Stimulated activated CD4-positive, alpha-beta T cell treated with anti-CD3 and anti-CD28 coated beads, Interleukin-15, amount 100 ng/mL, for 24 hours (primary cell): Measurements from ENCODE around the gene LAMA2.
"Not testable (repeated sequence)": the region's sequence is repeated elsewhere in the genome, so short reads cannot be mapped to it uniquely, and the experiment has no call there.

Source experiments
- DNase-seq: peaks from one replicate; pipeline ENCODE4 v3.0.0-alpha.2; 2020

The LAMA2 gene

GRCh38 chr6:129007701-129008373 is 124.9 kb downstream of the LAMA2 start:
- no peak for DNase-seq

GRCh38 chr6:129008591-129008990 is 125.7 kb downstream of the LAMA2 start:
- DNase-seq: no peak

DNA sequence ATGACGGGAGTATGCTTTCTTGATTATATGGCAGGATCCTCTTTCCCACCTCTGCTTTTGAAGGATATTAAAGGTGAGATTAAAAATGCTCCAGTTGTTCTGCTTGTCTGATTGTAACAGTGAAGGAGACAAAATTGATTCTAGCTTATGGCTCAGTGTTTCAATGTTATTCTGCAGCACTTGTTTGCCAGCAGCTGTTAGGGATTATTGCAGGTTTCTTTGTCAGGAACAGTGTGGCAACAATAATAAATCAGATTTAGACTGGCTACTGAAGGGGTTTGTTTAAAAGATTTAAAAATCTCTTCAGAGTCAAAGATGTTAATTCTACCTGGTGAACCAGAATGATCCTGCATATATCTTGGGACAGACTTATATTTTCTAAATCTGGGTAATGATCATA is 126.9 kb downstream of the LAMA2 start:
- no peak for DNase-seq

DNA sequence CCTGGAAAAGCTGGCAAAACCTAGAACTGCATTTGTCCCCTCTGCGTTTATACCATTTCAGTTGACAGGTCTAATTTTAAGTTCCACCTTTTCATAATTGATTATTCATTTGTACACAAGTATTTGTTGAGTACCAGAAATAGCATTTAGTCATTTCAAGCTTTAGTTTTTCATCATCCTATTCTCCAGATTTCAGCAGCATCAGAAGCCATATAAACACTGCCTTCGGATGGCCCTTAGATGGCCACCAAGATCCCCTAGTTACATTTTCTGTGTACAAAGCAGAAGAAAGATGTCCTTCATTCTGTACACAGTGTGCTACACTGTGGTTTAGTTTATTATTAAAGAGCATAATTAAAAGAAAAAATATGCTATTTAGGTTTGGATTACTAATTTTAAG is 131.4 kb downstream of the LAMA2 start:
- DNase-seq: no peak

DNA sequence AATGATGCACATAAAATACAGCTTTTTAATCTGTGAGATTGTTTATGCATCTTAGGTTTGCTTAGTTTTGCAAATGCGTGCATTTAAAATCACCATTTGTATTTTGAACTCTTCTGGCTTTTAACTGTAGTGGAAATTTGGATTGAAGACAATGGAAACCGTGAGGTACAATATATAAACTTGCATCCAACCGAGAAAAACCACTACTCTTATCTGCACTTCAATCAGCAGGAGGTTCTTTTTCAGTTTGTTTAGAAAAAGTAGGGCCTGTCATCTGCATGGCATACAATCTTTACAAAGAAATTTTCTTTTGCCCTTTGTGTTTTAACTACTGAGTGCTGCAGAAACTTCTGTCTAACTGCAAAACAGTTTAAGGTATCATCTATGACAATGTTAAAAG is 132.8 kb downstream of the LAMA2 start:
- no peak for DNase-seq

DNA sequence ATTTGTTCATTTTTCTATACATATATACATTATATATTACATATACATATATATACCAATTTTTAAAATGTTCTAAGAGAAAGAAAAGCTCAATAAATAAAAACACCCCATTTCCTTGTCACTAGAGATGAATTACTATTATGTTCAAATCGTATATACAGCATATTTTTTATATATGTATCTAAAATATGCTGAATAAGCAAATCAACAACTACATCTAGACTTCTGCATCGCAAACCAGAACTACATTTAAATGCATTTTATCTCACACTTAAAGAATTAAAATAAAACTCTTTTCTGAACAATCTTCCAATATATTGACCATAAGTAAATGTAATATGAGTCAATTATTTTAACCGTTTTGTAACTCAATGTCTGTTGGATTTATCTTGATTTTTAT is 133.9 kb downstream of the LAMA2 start:
- no peak for DNase-seq

DNA sequence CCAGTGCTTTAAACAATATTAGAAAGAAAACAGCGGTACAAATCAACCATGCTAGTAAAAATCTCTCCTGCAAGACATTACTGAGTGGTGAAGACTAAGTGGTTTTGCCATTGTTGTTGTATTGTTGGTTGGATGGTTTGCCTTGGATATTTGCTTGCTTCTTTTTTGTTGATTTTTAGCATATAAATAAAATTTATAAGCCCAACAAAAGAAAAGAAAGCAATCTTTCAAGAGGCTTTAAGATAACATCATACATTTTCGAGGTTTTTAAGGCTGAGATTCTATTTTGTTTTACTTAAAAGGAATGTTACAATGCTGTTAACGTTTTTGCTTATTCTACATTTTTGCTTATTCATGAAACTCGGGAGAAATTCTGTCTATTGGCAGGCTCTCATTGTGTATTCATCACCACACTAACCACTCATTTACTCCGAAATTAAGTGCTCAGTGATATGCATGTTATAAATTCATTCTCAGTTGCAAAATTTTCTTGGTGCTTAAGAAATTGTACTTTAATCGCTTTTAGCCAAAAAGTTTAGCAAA is 139.1 kb downstream of the LAMA2 start:
- no peak for DNase-seq

- no peak for DNase-seq
Observed at GRCh38 chr6:129026601-129027000, 143.7 kb downstream of the LAMA2 start.

DNA sequence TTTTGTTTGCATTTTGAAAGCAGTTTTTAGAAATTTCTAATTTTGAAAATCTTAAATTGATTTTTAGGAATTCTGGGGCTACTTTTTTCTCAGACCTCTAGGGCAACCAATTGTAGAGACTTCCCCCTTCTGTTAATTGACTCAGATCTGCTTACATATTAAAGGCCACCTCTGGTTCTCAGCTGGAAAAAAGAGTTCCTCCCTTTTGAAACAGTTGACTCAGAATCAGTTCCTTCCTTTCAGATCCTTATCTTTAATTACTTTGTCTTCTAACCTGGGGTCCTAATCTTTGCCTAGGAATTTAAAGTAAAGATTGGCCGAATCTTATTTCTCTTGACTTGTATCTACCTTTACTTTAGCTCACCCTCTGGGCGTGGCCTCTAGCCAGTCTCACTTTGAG is 146.8 kb downstream of the LAMA2 start:
- no peak for DNase-seq

GRCh38 chr6:129030215-129030614 is 147.3 kb downstream of the LAMA2 start:
- no peak for DNase-seq

DNA sequence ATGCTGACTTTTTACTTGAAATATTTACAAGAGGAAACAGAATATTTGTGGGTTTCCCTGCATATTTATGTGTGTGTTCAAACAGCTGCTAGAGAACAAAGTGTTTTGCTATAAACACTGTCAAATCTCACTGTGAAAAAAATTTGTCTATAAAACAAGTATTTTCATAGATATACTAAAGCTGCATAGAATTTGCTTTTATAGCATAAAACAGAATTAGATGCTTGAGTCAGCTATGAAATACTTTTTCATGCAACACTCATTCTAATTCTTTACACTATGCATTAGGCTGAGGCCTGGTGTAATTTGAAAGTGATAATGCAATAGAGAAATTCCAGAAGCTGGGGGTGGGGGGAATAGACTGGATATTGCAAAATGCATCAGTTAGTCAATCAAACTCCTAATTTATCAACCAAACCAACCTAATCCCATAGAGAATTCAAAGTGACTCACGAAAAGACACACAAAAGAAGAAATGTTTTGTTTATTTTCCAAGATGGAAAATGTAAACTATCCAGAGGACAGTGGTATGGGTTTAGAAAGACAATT is 148.2 kb downstream of the LAMA2 start:
- DNase-seq: no peak

- DNase-seq: no peak
Observed at GRCh38 chr6:129032602-129033001, 149.7 kb downstream of the LAMA2 start.

DNA sequence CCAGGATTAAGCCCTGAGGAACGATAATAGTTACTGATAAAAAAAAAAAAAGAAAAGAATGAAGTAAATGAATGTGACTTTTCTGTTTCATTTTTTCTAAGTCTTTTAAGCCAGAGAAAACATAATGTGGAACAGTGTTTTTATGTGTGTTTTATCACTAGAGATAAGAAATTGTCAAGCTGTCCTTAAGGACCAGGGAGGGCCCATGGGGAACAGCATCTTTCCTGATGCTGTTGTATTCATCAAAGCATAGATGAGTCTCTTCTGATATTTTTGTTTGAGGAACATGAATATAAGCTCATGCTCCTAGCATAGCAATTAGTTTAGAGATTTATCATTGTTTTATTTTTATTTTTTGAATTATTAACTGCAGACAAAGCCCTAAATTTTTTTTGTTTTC is 150.2 kb downstream of the LAMA2 start:
- no peak for DNase-seq

DNA sequence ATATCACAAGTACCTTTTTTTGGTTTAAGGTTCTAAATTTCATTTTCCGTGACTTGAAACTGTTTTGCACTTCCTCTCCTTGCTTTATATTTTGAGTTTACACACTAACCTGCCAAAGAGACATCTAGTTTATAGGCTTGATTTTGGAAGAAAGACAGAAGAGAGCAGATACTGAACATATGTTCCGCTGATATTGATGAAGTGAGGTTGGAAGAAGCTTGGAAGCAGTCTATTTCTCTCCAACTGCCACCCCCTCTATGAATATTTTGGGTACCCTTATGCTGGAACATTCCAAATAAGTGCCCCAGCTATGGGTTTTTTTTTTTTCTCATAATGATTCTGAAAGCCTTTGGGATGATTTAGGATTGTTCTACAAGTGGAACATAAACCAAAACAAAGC is 150.6 kb downstream of the LAMA2 start:
- no peak for DNase-seq

DNA sequence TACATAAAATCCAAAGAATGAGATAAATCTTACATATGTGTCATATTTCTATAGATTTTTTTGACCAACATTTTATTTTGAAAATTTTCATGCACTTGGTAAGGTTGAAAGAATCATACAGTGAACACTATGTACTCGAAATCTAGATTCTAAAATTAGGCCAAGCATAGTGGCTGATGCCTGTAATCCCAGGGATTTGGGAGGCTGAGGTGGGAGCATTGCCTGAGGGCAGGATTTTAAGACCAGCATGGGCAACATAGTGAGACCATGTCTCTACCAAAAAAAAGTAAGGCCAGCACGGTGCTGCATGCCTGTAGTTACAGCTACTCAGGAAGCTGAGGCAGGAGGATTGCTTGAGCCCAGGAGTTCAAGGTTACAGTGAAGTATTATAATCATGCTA is 158.6 kb downstream of the LAMA2 start:
- DNase-seq: no peak

DNA sequence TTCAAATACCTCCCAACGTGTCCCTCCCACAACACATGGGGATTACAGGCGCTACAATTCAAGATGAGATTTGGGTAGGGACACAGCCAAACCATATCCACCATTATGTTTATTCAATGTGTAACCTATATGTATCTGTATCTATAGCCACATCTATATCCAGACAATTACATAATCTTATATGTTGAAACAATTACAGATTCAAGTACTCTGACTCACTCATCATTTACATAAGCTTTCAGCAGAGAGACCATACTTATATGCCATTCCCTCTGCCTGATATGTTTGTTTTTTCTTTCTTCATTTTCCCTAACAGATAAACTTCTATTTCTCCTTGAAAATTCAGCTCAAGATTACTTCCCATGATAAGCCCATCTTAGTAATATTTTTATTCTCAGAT is 163.6 kb downstream of the LAMA2 start:
- no peak for DNase-seq

DNA sequence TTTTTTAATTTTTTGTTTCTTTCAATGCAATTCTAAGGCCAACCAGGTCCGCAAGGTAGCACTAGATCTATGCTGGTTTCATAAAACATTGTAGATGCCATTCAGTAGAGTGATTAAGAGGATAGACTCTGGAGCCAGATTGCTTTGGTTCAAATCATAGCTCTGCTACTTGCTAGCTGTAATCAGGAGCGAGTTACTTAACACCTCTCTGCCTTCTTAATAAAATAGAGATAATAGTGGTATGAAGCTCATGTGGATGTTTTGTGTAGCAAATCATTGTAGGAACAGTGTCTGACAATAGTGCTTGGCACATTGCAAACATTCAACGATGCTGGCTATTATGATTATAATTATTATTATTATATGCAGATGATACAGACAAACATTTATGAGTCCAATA is 164.9 kb downstream of the LAMA2 start:
- DNase-seq: no peak

DNA sequence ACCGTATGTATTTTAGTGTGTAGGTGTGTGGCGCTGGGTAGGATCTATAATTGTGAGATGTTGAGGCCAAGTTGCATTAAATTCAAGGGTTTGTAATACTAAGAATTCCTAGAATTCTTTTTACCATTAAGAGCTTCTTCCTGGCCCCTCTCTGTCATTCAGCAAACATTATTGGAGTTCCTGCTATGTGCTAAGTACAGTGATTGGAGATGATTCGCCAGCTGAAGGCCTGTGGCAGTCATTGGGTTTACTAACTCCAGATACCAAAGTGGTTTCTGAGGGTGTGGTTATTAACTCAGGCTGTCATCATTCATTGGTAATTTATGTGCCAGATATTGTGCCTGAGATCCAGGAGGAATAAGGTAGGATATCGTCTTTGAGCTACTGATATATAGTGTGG is 167.1 kb downstream of the LAMA2 start:
- no peak for DNase-seq

DNA sequence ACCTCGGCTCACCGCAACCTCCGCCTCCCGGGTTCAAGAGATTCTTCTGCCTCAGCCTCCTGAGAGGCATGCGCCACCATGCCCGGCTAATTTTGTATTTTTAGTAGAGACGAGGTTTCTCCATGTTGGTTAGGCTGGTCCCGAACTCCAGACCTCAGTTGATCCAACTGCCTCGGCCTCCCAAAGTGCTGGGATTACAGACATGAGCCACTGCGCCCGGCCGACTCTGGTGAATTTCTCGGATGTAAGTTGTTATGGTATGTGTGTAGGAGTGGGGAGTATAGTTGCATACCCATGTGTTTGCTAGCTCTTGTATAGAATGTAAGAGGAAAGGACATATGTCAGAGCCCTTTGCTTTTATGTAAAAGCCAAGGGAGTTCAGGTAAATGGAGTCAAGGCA is 170.2 kb downstream of the LAMA2 start:
- DNase-seq: not testable (repeated sequence)

DNA sequence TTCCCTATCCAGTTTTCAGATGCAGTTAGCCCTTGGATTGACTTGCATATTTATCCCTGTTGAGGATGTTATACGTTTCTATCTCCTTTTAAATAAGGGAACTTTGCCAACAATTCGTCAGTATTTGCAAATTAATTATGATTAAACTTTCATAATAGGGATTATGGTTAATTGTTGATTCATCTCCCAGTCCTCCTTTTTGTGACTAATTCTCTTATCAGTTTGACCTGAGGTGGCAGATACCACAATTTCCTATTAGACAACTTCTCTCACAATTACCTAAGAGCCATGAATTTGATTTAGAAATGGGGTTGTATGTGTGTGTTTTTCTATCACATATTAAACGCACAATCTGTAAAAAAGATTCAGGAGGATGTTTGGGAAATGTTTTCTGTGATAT is 172.9 kb downstream of the LAMA2 start:
- DNase-seq: no peak

GRCh38 chr6:129059650-129060049 is 176.7 kb downstream of the LAMA2 start:
- no peak for DNase-seq

GRCh38 chr6:129069006-129069405 is 186.1 kb downstream of the LAMA2 start:
- no peak for DNase-seq

DNA sequence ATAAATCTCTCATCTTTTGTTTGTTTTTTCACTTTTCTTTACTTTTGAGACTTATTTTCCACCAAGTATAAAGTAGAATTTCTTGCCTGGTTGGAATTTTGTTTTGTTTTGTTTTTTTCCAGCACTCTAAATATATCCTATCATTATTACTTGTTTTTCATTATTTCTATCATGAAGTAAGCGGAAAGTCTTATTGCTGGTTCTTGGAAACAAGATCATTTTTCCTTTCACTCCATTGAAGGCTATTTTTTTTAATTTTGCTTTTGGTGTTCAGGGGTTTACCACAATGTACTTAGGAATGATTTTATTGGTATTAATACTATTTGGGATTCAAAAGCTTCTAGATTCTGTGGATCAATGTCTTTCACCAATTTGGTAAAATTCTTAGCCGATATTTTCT is 190.1 kb downstream of the LAMA2 start:
- no peak for DNase-seq

- DNase-seq: no peak
Observed at GRCh38 chr6:129073691-129074395, 190.9 kb downstream of the LAMA2 start.
